Measurements from ENCODE around the gene OLFM1.

OLFM1 gene

DNA sequence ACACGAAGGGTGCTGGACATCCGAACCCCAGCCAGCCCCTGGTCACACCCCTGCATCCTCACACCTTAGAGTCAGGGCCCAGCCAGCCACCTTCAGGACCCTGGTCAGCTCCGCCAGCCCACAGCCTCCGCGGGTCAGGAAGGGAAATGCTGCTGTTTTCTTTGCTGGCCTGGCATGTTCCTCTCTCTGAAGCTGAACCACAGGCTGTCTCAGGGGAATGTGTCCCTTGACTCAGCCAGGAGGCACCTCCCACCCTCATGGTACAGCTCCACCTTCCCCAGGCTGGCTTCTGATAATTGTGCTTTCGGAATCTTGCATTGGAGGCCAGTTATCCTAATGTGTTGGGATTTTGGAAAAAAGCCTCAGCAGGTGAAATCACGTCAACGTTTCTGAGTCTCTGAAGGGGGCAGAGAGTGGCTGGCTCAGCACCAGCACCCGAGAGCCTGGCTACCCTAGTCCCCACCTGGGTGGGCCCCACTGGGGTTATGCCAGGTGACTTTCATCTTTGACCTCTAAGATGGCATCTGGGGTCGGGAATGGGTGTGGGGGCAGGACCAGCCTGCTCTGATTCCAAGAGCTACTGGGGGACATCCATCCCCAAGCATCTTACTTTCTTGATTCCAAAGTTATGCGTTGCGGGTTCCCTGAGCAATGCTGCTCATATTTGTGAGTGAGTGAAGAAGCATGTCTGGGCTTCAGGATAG lies 9.8 kb upstream of the OLFM1 start:
- DNase-seq = peak in 1 of 2 donors; percentile 11

DNA sequence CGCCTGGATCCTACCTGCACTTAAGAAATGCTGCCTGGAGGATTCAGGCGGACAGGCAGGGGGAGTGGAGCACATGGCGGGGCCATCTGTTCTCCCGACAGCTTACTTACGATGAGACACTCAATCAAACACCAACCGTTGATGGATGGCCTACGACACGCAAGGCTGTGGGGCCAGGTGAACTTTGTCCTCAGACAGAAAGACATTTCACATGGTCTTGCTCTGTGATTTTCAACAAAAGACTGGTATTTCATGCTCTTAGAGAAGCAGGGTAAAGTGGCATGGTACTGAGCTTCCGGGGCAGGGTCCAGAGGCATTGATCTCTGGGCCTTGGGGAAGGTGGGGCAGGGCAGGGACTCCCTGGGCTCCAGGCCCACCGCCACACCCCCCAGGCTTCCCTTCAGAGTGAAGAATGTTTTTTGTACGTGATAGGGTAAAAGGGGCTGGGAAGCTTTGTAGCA lies 9.1 kb upstream of the OLFM1 start:
- DNase-seq = peak in 1 of 2 donors; percentile 9

- peak in 1 of 2 donors; percentile 4 for DNase-seq
Measured at GRCh38 chr9:135079018-135079417, 8.4 kb upstream of the OLFM1 start.

DNA sequence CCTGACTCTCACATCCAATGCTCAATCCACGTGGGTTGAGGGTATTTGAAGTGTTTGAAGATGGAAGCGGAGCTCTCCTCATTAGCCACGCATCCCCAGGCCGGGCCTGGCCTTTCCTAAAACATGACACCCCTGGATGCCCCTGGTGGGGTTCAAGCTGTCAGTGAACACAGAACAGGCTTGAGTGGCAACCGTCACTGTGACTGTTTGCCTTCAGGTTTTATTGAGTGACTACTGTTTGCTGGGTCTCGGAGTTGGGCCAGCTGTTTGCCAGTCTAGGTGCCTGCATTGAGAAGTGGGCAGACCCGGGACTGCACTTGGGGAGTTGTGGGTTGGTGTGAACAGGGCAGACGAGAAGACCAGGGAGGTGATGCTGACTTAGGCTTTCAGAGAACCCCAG lies 7.8 kb upstream of the OLFM1 start:
- DNase-seq = peak in 1 of 2 donors; percentile 1

DNA sequence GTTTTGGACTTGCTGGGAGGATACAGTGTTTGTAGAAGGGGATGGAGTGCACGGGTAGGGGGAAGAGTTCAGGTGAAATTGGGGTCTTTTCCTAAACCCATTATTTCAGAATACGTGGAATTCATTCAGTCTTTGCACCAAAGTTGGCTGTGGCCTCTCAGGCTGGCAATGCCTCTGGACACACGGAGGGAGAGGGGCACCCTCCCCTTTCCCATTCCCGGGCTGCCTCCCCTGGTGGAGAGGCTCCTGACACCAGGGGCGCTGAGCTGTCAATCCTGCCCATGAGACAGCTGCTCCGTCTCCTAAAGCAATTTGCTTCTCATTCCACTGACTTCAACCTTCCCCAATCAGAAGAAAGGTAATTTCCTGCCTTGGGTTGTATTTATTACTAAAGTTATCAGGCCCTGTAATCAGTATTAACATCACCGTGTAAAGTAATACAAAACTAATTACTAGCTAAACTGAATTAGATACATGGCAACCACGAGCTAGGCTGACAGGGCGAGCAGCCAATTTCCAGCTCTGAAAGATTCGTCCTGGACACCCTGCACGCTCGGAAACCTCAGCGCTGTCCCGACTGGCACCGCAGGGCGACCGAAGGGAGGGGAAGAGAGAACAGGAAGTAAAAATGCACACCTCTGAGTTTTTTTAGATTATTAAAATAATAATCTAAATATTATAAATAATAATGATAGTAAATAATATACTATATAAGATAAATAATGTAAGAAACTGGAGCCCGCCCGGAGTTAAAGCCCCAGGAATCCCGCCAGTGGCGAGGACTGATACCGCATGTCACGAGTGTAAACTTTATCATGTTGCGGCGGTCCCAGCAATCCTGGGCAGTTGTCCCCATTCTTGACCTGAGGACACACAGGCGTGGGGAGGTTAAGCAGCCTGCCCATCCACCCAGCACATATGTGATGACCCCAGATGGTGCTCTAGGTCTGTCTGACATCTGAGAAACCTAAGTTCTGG lies 6.9 kb upstream of the OLFM1 start:
- DNase-seq = peak in 1 of 2 donors; percentile 4

- DNase-seq = no peak
Measured at GRCh38 chr9:135081264-135081660, 6.2 kb upstream of the OLFM1 start.

DNA sequence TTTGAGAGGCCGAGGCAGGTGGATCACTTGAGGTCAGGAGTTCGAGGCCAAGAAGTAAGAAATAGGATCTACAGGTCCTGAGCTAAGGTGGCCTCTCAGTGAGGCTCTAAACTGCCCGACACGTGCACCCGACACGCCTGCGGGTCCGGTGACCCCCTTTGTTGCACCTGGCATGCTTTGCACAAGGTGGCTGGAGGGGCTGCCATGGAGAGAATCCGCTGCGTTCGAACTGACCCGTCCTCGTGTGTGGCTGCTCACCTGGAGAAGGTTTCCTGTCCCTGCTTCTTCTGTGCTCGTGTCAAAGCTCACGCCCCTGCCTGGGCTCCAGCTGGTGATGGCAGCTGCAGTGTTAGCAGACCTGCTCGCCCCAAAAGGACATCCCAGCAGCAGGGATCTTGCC lies 5.7 kb upstream of the OLFM1 start:
- no peak for DNase-seq

DNA sequence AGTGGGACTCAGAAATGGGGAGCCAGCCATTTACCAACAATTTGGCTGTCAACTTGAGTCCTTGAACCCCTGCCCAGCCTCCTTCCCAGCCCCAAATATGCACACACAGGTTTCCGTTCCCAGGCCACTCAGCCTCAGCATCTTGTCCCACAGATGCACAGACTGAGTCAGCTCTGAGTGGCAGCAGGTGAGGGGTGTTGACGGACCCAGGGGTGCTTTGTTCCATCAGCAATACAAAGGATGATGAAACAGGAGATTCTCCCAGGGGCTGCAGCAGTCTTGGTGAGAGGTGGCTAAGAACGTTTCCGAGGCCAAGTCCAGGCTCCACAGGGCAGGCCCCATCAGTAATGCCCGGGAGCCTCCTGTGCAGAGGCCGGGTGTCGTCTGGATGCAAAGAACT lies 4.9 kb upstream of the OLFM1 start:
- no peak for DNase-seq

DNA sequence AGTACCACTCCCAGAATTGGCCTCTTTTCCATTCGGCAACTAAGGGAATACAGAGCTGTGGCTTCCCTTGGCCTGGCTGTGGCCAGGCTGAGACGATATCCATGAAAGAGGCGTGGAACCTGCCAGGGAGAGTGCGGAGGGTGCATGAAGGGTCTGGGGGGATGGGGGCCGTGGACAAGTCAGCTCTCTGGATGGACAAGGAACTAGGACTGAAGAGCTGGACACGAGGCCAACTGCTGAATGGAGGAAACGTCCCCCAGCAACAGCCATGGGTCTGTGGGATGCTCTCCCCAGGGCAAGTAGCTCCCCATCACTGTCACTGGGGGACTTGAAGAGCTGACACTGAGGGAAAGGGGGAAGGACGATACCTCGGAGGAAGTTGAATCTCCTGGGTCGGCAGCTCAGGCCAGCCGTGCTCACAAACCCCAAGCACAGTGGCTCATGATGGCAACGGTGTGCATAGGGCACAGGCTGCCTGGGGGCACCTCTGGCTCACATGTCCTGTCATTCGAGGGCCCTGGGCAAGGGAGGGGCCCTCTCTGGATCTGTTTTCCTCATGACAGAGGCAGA lies 4.1 kb upstream of the OLFM1 start:
- no peak for DNase-seq

GRCh38 chr9:135083831-135084230 lies 3.6 kb upstream of the OLFM1 start:
- DNase-seq = no peak

DNA sequence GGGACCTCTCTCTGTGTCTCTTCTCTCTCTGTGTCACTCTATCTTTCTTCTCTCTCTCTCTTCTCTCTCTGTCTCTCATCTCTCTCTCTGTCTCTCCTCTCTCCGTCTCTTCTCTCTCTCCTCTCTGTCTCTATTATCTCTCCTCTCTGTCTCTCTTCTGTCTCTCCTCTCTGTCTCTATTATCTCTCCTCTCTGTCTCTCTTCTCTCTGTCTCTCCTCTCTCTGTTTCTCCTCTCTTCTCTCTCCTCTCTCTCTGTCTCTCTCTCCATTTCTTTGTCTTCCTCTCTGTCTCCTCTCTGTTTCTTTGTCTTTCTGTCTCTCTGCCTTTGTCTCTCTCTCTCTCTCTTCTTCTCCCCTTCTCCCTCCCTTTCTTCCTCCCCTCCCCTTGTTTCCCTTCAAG lies 3.2 kb upstream of the OLFM1 start:
- DNase-seq = no peak

GRCh38 chr9:135084881-135085760 lies 2.3 kb upstream of the OLFM1 start:
- DNase-seq = no peak

GRCh38 chr9:135085830-135086546 lies 1.5 kb upstream of the OLFM1 start:
- DNase-seq = peak in 1 of 2 donors; percentile 2

DNA sequence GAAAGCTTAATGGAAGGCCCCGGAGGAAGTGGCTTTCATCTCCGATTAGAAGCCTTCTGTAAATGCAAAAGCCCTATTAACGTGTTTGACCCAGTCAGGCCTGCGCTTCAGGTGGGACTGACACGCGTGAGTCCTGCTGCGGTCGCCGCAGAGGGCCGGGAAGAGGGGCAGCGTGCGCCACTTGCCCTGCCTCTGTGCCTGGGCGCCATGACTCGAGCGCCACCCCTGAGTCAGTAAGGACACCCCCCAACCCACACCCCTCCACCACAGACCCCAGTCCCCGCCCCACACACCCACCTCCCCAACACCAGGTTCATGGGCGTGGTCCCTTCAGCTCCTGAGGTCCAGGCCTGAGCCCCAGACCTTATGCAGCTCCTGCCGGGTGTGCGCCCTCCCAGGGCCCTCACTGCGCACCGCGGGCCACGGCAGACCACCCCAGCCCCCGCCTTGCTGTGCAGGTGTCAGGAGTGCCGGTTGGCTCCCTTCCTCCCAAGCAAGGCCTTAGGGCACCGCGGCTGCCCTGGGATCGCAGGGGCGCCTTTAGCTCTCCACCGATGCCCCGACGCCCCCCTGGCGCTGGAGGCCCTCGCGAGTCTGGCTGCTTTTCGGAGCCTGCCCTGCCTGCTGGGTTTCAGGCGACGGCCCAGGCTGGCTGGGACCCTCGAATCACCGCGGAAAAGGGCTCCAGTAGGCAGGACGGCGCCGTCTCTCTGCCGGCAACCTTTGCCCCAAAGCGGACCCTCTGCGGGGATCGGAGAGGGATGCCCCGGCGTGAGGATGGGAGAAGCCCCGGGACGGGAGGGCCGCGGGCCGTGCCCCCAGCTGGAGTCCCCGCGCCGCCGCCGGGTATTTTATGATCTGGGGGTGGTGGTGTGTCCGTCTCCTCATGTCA lies 625 bp upstream of the OLFM1 start:
- DNase-seq = no peak

DNA sequence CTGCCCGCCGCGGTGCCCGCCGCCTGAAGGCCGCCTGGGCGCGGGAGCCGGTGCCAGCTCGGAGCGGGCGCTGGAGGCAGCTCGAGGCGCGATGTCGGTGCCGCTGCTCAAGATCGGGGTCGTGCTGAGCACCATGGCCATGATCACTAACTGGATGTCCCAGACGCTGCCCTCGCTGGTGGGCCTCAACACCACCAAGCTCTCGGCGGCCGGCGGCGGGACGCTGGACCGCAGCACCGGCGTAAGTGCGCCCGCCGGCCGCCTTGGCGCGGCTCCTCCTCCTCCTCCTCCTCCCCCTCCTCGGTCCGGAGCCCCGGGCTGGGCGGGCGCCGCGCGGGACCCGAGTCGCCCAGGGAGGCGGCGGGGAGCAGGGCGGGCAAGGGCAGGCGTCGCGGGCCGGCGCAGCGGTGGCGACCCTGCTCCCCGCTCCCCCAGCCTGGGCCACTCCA lies 455 bp downstream of the OLFM1 start:
- DNase-seq = no peak

GRCh38 chr9:135088348-135088978 lies 995 bp downstream of the OLFM1 start:
- no peak for DNase-seq

GRCh38 chr9:135088979-135089847 lies 1.7 kb downstream of the OLFM1 start:
- no peak for DNase-seq

DNA sequence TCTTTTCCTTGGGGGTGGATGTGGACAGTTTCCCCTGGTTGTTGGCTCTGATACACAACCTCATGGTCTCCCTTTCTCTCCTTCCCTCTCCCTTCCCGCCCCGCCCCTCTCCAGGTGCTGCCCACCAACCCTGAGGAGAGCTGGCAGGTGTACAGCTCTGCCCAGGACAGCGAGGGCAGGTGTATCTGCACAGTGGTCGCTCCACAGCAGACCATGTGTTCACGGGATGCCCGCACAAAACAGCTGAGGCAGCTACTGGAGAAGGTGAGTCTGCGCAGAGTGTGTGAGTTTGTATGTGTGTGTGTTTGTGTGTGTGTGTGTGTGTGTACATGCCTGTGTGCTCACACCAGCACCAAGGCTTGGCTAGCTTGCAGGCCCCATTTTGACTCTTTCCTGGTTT lies 2.6 kb downstream of the OLFM1 start:
- DNase-seq = no peak

- no peak for DNase-seq
Measured at GRCh38 chr9:135090547-135090946, 3.1 kb downstream of the OLFM1 start.

All from CD4-positive, alpha-beta T cell treated with Interleukin-4 for 1 hour (primary cell).